ENCODE measurements around the gene GRPEL1. TPM values are rescaled to one million over a fixed set of nuclear protein-coding genes. Genes with fewer than 3 reads are reported as not detected.

GRPEL1 gene
- polyA plus RNA-seq, 3 donors: 44.1 to 49.6 (median 45.4) TPM

- WGBS (ENCODE audit: insufficient coverage): 38% methylated on average over 1 of the region's 6 CpGs
- intact Hi-C loops (cut with micrococcal nuclease): no loop called here
- TF ChIP-seq, protein P1, sequence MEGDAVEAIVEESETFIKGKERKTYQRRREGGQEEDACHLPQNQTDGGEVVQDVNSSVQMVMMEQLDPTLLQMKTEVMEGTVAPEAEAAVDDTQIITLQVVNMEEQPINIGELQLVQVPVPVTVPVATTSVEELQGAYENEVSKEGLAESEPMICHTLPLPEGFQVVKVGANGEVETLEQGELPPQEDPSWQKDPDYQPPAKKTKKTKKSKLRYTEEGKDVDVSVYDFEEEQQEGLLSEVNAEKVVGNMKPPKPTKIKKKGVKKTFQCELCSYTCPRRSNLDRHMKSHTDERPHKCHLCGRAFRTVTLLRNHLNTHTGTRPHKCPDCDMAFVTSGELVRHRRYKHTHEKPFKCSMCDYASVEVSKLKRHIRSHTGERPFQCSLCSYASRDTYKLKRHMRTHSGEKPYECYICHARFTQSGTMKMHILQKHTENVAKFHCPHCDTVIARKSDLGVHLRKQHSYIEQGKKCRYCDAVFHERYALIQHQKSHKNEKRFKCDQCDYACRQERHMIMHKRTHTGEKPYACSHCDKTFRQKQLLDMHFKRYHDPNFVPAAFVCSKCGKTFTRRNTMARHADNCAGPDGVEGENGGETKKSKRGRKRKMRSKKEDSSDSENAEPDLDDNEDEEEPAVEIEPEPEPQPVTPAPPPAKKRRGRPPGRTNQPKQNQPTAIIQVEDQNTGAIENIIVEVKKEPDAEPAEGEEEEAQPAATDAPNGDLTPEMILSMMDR (IDR thresholded peaks at IDR 0.05): no peak
Observed at GRCh38 chr4:7076696-7077082, 8.8 kb upstream of the GRPEL1 start.

GRCh38 chr4:7075962-7076695, 8.3 kb upstream of the GRPEL1 start:
- Histone ChIP-seq H4K20me1 (ENCODE audit: insufficient read depth, low read length) (no peaks in the 10 kb centered on the region), H3K9ac (ENCODE audit: insufficient read depth, low read length, poor library complexity, severe bottlenecking) (no peak overlapping the region), H3K4me2 (replicated peaks; ENCODE audit: extremely low read depth, low read length, poor library complexity, severe bottlenecking) (no peak overlapping the region), H3K79me2 (ENCODE audit: insufficient read depth, low read length) (no peaks in the 10 kb centered on the region), H2AFZ (ENCODE audit: insufficient read depth, low read depth, low read length, poor library complexity, severe bottlenecking) (no peak overlapping the region), H3K9me3 (replicated peaks in 1 of 2; ENCODE audit: control insufficient read depth in 1 of 2, insufficient read depth in 1 of 2, low read length in 2 of 2) (no peaks in the 10 kb centered on the region), H3K4me3 (replicated peaks in 1 of 3; ENCODE audit: low read depth in 2 of 3, low read length in 3 of 3) (no peak overlapping the region), H3K27ac (ENCODE audit: low read depth in 1 of 2, low read length in 2 of 2) (no peak overlapping the region), H3K4me1 (ENCODE audit: control insufficient read depth in 1 of 2, insufficient read depth in 2 of 2, low read length in 2 of 2) (no peaks in the 10 kb centered on the region), H3K27me3 (ENCODE audit: control insufficient read depth in 2 of 2, insufficient read depth in 2 of 2, low read length in 2 of 2) (peaks cover 0 to 17% of the 10 kb centered on the region in 2 donors), H3K36me3 (replicated peaks in 1 of 2; ENCODE audit: control insufficient read depth in 1 of 2, insufficient read depth in 2 of 2, low read length in 2 of 2) (no peaks in the 10 kb centered on the region)
- WGBS (ENCODE audit: insufficient coverage): 85% methylated on average over 21 of the region's 25 CpGs
- H3K4me1 Mint-ChIP-seq: no peaks in the 10 kb centered on the region
- peaks cover 2 to 13% (median 5%) of the 10 kb centered on the region in 7 donors for H3K9me3 Mint-ChIP-seq
- intact Hi-C loops (cut with micrococcal nuclease): no loop called here
- H3K4me3 Mint-ChIP-seq: no peak overlapping the region
- no peak for DNase-seq
- H3K27ac Mint-ChIP-seq: no peak overlapping the region
- TF ChIP-seq, protein P1 (IDR thresholded peaks at IDR 0.05): no peak
- no peaks in the 10 kb centered on the region for H3K36me3 Mint-ChIP-seq
- H3K27me3 Mint-ChIP-seq (ENCODE audit: low read depth in 3 of 3): peaks cover 29 to 44% (median 31%) of the 10 kb centered on the region in 3 donors

More at GRCh38 chr4:7076696-7077082, 8.8 kb upstream of the GRPEL1 start:
- Histone ChIP-seq H3K27me3 (ENCODE audit: control insufficient read depth in 2 of 2, insufficient read depth in 2 of 2, low read length in 2 of 2) (peaks cover 0 to 13% of the 10 kb centered on the region in 2 donors), H3K36me3 (replicated peaks in 1 of 2; ENCODE audit: control insufficient read depth in 1 of 2, insufficient read depth in 2 of 2, low read length in 2 of 2) (no peaks in the 10 kb centered on the region), H3K9me3 (replicated peaks in 1 of 2; ENCODE audit: control insufficient read depth in 1 of 2, insufficient read depth in 1 of 2, low read length in 2 of 2) (no peaks in the 10 kb centered on the region), H4K20me1 (ENCODE audit: insufficient read depth, low read length) (no peaks in the 10 kb centered on the region), H3K4me3 (replicated peaks in 1 of 3; ENCODE audit: low read depth in 2 of 3, low read length in 3 of 3) (no peak overlapping the region), H3K79me2 (ENCODE audit: insufficient read depth, low read length) (no peaks in the 10 kb centered on the region), H3K27ac (ENCODE audit: low read depth in 1 of 2, low read length in 2 of 2) (no peak overlapping the region), H3K9ac (ENCODE audit: insufficient read depth, low read length, poor library complexity, severe bottlenecking) (no peak overlapping the region), H2AFZ (ENCODE audit: insufficient read depth, low read depth, low read length, poor library complexity, severe bottlenecking) (no peak overlapping the region), H3K4me1 (ENCODE audit: control insufficient read depth in 1 of 2, insufficient read depth in 2 of 2, low read length in 2 of 2) (no peaks in the 10 kb centered on the region), H3K4me2 (replicated peaks; ENCODE audit: extremely low read depth, low read length, poor library complexity, severe bottlenecking) (no peak overlapping the region)
- Mint-ChIP-seq H3K27ac (no peak overlapping the region), H3K4me1 (peaks cover 1% of the 10 kb centered on the region), H3K36me3 (no peaks in the 10 kb centered on the region), H3K4me3 (no peak overlapping the region), H3K9me3 (peaks cover 2 to 13% (median 5%) of the 10 kb centered on the region in 7 donors), H3K27me3 (ENCODE audit: low read depth in 3 of 3) (peaks cover 26 to 44% (median 36%) of the 10 kb centered on the region in 3 donors)
- no peak for DNase-seq

All from CD14-positive monocyte (primary cell).